GM18507 (cell line): ENCODE measurements around the gene ABLIM3.

Experiments
- DNase-seq: peaks from one replicate; pipeline ENCODE4 v3.0.0; 2011; ENCODE audit warnings: low read depth; ENCODE audit not compliant: insufficient read length; ENCODE audit errors: extremely low spot score
- FAIRE-seq: peaks from 2 replicates; lab custom pipeline; 2011; peaks lifted over from hg19 to GRCh38; lab: Jason Lieb, UNC

The ABLIM3 gene

DNA sequence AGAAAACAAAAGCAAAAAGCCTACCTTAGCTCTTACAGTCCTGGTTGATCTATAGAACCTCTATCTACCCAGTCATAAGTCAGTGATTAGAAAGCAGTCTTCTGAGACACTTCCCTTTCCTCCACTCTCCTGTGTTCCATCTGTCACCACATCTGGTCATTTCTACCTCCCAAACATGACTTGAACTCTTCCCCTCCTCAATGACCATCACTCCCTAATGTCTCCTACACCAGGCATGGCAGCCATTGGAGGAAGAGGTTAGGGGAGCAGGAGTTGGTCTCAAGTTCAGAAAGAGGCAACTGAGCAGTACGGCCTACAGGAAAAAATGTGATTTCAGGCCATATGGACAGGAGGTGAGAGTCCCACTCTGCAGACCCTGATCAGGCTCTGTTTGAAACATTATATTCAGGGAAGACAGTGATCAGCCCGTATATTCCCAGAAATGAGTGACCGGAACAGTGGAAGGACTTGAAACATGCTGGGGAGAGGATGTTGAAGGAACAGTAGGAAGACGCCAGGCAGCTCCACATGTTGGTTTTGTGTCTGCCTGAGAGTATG is 12.0 kb downstream of the ABLIM3 start:
- FAIRE-seq, result no peak

DNA sequence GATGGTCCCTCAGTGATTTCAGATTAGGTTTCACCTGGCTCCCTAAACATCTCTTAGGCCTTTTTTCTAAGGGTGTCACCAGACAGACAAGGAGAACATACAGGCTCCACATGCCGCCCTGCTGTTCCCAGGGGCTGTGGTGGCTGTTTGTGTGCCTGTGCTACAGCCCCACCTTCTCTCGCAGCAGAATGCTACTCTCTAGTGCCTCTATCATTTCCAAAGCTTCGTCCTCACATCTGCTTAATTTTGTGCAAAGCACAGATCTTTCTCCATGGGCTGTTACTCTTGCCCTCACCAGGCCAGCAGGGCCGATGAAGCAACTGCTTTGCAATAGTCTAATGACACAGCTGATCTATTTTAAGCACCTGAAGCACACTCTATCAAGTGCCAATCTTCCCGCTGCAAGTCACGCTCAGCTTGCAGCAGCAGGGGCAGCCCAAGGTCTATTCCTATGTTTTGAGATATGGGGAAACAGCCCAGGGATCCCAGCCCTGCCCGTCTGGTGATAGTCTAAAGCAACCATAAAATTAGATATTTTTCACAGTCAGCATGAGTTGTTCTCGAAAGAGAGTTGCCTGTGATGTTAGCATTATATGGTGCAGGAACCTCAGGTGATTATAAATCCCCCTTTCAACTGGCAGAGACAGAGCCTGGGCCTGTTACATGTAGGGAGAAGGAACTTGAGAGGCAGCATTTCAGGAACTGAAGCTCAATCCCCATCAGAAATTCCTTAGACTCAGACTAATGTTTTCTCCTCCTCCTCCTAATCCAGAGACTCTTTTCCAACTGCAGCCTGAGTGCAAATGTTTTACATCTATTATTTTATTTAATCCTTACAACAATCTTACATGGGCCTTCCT is 12.7 kb downstream of the ABLIM3 start:
- no peak for DNase-seq
- no peak for FAIRE-seq

More for the DNA sequence above, 12.0 kb downstream of the ABLIM3 start:
- DNase-seq, result no peak

DNA sequence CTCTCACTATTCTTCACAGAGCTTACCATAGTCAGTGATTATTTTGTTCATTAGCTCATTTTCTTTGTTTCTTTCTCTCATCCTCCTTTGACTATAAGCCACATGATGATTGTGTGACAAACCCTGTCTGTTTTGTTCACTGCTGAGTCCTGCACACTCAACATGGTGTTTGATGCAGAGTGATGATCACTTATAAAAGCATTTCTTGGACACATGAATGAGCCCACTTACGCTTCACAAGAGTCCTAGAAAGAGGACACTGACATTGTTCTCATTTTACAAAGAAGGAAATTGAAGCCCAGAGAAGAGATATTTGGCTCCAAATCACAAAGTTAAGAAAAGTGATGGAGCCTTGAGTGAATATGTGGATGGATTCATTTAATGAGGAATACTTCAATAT is 13.4 kb downstream of the ABLIM3 start:
- DNase-seq, result no peak
- FAIRE-seq, result no peak

DNA sequence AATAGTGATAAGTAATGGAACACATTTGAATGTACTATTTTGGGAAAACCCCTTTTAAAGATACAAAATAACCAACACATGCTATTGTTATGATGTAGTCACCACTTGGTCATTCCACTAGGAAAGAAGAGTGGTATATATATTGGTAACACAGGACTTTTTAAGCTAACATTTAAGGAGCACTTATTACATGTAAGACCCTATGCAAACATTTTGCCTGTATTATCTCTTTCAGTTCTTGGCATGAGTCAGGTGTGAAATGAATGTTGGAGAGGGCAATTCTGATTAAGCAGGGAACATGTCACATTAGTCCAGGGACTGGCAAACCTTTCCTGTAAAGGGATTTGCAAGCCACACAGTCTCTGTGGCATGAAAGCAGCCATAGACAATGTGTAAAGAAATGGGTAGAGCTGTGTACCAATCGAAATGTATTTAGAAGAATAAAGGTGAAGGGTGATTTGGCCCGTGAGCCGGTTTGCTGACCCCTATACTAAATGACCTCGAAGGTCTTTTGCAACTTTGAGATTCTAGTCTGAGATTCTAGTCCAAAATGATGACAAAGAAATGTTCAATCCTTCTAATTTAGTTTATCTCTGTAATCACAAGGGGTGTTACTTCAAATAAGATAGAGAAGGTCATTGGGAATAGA is 15.3 kb downstream of the ABLIM3 start:
- FAIRE-seq (no peak), DNase-seq (no peak)

DNA sequence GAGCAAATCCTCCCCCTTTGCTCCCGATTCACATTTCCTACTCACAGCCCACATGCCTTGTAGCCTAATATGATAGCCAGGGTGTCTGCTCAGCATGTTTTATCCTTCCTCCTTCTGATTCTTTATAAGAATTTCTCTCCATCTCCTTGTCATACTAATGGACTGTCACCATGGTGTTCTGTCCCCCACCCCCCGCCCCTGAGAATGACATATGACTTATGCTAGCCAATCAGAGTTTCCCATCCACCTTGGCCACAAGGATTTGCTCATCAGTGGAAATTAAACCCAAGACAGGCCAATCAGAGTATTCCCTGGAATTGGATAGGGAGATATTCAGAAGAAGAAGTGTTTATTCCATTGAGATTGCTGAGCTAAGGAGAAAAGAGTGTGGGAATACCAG is 16.0 kb downstream of the ABLIM3 start:
- no peak for FAIRE-seq

DNA sequence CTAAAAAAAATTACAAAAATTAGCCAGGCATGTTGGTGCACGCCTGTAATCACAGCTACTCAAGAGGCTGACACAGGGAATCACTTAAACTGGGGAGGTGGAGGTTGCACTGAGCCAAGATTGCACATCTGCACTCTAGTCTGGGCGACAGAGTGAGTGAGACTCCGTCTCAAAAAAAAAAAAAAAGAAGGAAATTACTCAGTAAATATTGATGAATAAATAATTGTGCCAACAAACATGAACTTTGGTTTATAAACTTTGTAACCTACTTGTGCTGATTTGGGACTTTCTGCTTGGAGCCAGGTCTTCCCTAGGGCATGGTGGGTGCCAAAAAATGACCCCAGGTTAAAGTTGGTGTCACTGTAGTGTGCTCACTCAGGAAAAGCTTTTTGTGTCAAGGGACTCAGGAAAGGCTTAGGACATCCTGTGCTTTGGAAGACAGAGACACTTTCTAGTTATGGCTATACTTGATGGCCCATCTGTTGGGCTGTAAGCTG is 19.0 kb downstream of the ABLIM3 start:
- no peak for DNase-seq
- no peak for FAIRE-seq

More for the DNA sequence above, 16.0 kb downstream of the ABLIM3 start:
- DNase-seq, result no peak

DNA sequence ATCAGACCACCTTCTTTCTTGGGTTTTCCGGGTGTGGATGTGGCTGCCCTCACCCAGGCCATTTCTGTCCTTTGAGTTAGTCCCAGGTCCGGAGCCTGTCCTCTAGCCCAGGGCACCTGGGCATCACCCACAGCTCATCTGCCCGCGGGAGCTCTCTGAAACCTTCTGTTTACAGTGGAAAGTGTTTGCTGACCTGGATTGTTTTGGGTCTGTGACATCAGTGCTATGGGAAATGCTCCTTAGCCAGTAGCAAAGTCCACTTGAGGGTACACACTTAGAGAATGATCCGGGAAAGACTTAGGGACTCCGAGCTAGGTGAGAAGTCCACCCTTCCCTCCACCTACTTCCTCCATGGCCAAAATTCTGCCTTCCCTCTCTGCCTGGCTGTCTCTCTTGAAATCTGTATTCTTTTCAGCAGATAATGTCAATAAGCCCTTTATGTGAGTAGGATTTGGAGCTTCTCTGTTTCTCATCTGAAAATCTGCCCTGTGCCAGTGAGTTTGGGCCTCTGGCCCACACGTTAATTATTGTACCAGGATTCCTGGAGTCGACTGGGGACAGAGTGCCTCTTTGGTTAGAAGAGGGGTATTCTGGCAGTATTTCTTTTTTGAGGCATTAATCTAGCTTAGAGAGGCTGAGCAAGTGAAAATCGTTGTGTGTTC is 19.9 kb downstream of the ABLIM3 start:
- FAIRE-seq, result no peak
- no peak for DNase-seq

DNA sequence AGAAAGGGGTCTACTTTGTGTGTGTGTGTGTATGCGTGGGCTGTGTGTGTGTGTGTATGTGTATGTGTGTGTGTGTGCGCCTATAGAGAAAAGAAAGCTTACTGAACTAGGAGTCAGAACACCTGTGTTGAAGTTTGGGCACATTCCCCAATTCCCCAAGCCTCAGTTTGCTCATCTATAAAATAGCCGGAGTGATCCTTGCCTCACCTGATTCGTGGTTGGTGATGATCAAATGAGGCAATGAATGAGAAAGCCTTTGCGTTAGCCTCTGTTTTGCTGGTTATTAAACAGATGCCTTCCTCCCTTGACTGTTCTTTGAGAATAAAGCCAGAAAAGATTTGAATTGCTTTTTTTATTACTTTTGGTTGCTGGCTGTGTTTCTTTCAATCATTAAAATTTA is 20.6 kb downstream of the ABLIM3 start:
- FAIRE-seq (no peak), DNase-seq (no peak)

DNA sequence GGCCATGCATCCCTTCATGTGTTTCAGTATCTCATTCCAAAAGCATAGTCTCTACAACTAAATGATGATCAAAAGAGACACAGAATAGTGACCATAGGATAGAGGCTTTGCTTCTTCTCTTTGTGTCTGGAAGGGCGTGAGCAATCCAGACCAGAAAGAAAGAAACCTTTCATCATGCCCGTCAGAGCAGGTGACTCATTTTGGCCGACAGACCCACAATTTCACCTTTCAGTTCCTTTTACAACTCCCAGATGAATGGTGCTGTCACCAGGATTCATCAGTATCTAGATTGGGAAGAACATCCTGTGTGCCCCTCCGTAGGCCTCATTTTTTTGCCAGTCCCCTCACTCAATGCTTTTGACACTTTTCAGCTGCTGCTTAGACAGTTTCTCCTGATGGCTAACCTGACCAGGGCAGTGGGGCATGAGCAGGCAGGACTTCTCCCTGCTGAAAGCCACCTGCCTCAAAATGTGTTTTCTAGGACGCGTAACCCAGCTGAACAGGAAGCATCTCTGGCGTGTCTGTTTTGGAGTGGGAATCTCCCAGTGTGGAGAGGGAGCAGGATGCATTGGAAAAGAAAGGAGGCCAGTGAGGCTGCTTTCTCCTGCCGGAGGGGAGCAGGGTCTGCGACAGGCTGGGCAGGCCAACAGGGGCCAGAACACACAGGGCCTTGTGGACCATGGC is 21.2 kb downstream of the ABLIM3 start:
- no peak for DNase-seq
- FAIRE-seq, result no peak

DNA sequence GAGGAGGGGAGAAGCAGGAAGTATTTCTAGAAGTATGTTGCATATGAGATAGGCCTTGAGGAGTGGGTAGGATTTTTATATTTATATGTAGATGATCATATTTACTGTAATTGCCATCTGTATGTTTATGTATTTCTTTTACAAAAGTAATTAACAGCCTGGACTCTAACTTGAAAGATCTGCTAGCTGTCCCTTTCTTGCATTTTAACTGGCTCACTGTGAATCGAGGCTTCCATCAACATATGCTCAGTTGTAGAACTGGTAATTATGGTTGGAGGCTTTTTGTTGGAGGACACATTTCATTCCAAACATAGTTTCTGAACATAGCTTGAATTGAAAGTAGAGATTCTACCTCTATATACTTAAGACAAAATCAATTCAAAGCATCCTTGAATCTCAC is 23.4 kb downstream of the ABLIM3 start:
- DNase-seq (no peak), FAIRE-seq (no peak)

DNA sequence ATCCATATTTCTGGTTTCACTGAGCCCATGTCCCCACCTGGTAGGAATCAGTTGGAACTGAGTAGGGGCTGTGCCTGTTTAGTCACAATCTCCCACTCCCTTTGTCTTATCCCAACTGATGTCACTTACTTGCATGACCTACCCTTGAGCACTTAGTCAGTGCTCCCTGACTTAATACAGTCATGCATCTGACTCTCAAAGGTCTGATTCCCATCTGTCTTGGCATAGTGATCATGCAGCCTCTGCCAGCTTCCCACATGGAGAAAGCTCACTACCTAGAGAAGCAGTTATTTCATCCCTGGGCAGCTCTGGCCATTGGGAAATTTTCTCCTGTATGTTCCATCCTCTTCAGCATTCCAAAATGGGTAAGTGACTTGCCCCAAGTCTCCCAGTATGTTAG is 24.8 kb downstream of the ABLIM3 start:
- FAIRE-seq (no peak), DNase-seq (no peak)

DNA sequence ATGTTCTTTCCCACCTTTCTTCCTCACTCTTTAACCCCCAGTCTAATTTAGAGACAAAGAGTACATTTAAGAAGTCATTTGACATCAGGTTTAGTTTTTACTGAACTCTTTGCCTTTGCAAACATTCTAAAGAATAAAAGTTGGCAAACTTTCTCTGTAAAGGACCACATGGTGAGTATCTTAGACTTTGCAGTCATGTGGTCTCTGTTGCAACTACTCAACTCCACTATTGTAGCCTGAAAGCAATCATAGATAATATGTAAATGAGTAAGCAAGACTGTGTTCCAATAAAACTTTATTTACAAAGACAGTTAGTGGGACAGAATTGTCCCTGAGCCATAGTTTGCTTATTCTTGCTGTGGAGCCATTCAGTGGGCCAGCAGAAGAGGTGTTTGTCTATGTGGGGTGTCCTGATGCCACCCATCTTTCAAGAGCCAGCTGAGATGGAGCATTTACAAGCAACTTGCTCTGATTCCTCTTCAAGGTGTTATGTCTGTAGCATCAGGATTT is 25.4 kb downstream of the ABLIM3 start:
- DNase-seq (no peak), FAIRE-seq (no peak)

DNA sequence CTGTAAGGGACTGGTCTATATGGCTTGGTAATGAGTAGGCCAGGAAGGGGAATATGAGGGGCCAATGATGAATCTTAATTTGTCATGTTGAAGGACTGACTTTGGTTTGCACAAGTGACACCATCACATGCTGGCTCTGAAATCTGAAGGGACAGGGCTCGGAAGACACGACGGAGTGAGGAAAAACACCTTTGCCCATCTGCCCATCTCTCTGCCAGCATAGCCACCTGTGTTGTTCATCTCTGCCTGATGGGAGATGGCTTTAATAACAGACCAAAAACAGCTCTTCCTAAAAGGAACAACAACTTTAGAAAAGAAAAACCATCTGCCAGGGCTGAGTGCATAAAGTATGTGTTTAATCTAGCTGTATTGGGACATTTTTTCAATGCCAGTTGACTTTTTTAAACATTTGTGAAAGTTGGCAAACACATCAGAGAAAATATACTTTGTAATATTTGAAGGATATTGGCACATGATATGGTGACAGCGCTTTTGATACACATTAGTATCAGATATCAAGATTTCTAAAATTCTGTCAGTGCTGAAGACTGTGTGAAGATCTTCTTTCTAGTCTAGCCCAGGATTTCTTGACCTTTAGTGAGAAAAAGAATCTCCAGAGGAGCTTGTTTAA is 27.1 kb downstream of the ABLIM3 start:
- DNase-seq, result no peak
- FAIRE-seq, result no peak

DNA sequence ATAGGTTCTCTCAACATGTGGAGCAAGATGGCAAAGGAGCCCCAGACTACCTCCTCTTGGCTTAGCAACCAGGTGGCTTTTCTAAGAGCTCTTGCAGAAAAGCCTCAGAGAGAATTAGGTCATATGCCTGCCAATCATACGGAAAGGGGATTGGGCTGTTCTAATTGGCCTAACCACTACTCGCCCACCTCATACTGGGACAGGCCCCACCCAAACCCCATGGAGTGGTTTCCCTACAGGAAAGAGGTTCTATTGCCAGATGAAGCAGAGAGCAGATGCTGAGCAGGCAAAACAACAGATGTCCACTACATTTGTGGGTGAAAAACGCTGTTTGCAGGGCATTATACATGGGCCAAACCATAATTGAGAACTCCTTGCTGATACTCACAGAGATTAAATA is 29.0 kb downstream of the ABLIM3 start:
- DNase-seq (no peak), FAIRE-seq (no peak)

DNA sequence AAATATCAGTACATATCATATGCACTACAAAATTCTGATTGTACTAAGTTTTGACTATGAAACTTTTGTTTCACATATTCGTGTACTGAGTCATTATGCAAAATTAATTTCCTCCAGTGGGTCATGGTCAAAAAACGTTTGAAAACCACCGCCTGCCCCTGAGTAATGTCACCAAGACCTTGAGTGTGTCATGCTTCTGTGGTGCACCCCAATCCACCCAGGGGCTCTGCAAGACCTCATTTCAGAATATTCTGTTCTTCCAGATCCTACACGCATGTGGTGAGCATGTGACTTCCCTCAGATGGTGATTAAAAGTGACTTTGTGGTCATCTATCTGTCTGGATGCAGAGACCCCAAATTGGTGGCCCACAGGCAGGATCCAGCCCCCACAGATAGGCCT is 31.0 kb downstream of the ABLIM3 start:
- FAIRE-seq, result no peak
- DNase-seq, result no peak

DNA sequence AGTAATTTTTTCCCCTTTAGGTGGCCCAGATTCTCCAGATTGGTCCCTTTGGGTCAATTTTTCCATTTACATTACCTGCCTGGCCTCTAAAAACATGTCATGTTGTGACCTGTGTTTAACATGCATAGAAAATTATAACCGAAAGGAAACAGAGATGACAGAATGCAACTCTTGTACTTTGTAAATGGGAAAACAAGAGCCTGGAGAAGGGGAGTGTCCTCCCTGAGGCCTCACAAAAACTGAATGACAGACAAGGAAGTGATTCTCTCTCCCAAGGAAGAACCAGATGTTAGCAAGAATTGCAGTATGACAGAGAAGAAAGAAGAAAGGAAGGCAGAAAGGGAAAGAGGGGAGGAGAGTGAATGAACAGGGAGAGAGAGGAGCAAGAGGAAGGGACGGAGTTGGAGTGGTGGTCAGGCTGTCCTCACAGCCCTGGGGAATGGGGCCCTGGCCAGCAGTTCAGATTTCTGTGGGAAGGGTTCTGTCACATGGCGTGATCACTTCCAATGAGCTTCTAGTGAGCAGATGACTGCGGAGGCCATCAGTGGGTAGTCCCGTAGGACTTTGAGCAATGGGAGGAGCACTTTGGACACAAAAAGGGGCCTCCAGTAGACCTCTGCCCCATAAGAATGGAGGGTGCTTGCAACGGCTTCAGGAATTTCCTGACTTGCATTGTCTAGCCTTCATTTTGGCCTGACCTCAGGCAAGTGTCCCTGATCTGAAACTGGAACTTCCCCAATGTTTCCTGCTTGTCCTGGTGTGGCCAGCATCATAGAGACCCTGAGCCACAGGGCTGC is 31.6 kb downstream of the ABLIM3 start:
- FAIRE-seq (no peak), DNase-seq (no peak)

DNA sequence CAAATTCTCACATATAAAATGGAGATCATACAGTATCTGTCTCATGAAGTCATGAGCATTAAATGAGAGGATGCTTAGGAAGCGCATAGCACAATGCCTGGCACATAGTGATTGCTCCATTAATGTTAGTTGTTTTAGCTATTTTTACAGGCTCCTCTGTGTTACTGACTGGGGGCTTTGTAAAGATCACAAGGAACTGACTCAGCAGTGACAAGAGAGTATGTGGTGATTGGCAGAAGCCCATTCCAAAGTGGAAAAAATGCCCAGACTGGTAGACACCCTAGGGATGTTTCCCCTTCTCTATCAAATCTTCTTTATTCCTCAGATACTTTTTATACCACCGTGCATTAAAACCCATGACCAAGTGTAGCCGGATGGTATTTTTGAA is 33.5 kb downstream of the ABLIM3 start:
- DNase-seq (no peak), FAIRE-seq (no peak)

DNA sequence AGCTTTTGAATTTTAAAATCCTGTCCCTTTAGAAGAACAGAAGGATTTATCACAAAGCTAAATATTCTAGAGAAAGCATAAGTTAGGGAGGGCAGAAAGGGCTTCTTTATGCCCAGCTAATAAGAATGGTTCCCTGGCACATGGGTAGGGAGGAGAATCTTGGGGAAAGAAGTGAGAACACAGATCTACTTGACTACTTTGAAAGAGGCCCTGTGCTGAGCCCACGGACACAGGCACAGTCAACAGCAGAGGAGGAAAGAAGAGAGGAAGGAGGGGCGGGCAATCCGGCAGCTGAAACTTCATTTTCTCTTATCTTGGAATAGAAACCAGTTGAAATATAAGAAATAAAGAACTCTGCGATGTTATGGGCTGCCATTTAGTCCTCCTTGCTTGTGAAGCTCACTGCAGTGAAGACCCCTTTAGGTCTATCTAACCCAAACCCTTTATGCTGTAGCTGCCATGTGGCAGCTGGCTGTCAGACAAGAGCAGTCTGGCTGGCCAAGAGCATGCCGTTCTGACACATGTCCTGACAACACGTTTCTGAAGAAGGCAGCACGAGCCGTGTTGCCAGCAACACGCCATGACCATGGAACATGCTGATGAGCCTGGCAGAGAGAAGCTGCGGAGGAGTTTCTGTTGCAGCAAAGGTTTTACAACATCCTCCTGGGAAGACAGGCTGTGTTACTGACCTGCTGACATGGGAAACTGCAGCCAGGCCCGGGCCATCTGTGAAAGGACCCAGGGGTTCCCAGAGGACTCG is 34.2 kb downstream of the ABLIM3 start:
- no peak for DNase-seq

More for the DNA sequence above, 34.2 kb downstream of the ABLIM3 start:
- FAIRE-seq, result no peak
